ENCODE results near the gene CFAP90.

CFAP90 gene, protein sequence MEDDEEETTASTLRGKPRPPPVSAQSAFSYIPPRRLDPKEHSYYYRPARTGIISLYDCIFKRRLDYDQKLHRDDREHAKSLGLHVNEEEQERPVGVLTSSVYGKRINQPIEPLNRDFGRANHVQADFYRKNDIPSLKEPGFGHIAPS

GRCh38 chr5:7850395-7851239 lies at the start of gene CFAP90:
TSS of gene CFAP90 (minus strand) at chr5:7851133. CDS start at chr5:7851021, 112 bp downstream.
- DNase-seq: peak; percentile 39

- DNase-seq: no peak
Observed at GRCh38 chr5:7897014-7897600, 46.2 kb upstream of the CFAP90 start.

GRCh38 chr5:7894860-7895259 lies 43.9 kb upstream of the CFAP90 start:
- DNase-seq: no peak

GRCh38 chr5:7894439-7894838 lies 43.5 kb upstream of the CFAP90 start:
- DNase-seq: no peak

- DNase-seq: no peak
Observed at GRCh38 chr5:7888901-7889300, 38.0 kb upstream of the CFAP90 start.

DNA sequence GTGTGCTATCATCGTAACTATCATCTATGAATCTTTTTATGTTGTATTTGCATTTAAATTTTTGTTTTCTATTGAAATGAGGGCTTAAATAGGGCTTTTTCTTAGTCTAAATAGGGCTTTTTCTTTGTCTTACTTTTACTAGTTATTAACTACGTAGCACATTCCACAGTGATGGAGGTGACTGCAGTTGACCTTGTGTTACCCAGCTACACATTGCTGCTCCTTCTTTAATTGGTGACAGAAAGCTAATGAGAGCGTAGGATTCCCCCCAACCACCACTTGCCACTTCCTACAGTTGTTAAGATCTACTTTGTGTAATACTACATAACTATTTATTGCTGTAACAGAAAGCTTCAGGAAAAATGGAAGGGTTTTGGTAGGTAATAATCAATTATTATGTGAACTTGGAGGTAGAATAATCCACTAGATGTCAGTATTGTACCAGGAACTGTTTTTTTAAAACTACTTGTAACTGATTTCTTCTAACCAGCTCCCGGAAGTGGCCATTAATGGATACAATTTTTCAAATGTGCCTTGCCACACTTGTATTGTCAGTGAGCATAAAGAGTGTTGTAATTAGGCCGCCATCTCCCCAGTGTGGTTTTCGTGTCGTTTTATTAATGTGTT lies 36.0 kb upstream of the CFAP90 start:
- peak; percentile 87 for DNase-seq

GRCh38 chr5:7884491-7885267 lies 33.7 kb upstream of the CFAP90 start:
- peak; percentile 91 for DNase-seq

- peak; percentile 80 for DNase-seq
Observed at GRCh38 chr5:7882926-7883325, 32.0 kb upstream of the CFAP90 start.

DNA sequence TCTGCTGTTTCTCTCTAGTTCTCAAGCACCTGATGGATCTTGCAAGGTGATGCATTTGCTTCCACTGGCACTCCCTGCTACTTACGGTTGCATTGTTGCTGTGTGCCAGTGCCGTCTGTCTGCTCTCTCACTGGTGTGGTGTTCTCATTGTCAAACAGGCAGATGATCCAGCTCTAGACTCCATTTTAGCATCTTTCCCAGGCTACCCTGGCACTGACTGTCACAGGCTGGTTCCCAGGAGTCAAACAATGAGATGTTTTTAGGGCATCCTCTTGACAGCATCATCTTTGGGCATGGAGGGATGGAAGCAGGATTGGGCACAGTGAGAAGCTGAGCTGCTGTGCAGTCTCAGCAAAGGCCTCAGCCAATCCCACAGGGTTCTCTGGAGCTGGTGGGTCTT lies 30.9 kb upstream of the CFAP90 start:
- DNase-seq: no peak

DNA sequence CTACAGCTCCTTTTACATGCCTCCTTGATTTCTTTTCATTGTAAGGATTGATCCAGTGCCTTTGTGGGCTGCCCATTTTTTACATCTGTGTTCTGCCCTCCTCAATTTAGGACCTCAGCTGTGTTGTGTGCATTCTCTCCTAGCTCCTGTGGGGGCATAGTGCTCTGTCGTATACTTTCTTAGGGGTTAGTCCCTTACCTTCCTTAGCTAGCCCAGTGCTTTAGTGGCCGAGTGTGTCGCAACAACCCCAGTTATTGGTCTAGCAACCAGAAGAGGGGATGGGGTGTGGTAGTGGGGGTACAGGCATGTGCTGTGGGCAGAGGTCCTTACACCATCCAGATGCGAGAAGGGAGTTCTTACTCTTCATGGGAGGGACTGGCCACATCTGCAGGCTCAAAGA lies 30.2 kb upstream of the CFAP90 start:
- no peak for DNase-seq

DNA sequence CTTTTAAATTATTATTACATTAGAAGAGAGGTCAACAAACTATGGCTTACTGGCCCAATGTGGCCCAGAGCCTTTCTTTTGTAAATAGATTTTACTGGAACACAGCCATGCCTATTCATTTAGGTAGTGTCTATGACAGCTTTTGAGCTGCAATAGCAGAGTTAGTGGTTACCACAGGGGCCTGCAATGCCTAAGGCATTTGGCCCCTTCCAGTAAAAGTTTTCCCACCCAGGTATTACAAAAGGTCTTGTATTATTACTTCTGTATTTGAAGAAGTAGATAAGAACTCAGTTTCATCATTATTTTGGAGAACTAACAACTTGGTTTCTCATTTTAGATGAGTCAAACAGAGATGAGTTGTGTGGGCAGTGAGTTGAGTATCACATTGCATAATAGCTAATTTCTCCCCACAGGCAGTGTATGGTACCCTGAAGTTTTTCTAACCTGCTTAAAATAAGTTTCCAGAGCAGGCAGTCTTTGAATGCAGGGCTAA lies 27.5 kb upstream of the CFAP90 start:
- no peak for DNase-seq

- DNase-seq: peak; percentile 15
Observed at GRCh38 chr5:7877851-7878250, 26.9 kb upstream of the CFAP90 start.

DNA sequence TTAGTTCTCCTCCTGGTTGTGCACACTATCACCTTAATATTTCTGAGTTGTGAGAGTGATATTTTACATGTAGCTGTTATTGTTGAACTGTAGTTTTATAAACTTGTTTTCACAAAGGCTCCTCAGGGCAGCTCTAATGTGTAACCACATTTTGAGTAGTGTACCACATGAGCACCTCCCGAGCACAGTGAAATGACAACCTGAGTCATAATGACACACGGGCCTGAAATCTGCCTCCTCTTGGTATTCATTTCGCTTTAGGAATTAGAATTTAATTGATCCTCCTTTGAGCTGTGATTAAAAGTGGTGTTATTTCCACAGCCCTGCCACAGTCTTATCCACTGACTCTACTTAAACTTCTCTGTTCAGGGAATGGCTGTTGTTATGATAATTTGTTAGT lies 25.9 kb upstream of the CFAP90 start:
- no peak for DNase-seq

DNA sequence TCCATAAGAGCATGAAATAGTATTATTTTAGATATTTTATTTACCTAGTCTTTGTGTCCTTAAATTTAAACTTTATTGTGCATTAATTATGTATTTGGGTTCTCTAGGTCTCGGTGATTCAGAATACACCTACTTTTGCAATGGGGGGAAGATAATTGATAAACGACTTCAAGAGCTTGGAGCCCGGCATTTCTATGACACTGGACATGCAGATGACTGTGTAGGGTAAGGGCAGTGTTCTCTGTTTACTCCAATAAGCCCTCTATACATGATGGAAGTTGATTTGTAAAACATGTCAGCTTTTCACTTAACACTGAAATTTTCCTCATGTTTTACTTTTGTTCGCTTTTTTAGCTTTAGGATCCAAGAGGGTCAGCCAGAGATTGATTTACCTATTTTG lies 24.2 kb upstream of the CFAP90 start:
- DNase-seq: no peak

GRCh38 chr5:7874639-7875038 lies 23.7 kb upstream of the CFAP90 start:
- DNase-seq: no peak

DNA sequence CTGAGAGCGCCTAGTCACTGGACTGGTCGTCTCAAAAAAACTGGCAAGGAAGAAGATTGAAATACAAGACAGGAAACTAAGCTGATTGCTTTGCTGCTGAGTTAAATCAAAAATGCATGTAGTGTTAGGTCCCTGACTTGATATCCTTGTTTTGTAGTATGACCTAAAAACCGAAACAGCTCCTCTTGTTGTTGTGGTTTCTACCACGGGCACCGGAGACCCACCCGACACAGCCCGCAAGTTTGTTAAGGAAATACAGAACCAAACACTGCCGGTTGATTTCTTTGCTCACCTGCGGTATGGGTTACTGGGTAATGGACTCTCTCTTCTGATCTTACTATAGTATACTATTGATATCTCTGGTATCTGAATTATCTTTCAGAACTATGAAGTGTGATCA lies 22.3 kb upstream of the CFAP90 start:
- DNase-seq: no peak

DNA sequence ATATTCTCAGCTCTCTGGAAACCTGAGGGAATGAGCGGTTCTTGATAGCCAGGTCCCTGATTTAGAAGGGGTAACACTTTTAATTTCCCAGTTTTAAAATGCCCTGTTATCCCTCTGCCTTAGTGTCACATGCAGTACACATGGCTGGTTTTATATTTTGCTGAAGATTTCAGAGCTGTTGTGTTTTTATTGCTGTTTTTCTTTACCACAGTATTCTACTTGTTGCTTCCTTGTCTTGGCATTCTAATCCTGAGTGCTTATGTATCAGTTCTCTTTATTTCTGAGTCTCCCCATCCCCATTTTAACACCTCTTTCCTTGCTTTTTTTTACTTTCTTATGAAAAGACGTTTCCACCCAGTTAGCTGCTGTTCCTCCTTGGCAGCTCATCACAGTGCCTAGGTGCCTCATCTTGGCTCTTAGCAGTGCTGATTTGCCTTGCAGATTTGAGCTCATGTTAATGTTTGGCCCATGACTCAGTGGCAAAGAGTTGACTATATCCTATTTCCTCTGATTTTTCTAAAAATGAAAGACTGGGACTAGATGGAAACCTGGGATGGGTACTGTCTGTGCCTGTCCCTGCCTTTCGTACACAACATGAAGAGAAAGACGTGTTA lies 21.7 kb upstream of the CFAP90 start:
- no peak for DNase-seq

- DNase-seq: no peak
Observed at GRCh38 chr5:7871653-7872052, 20.7 kb upstream of the CFAP90 start.

DNA sequence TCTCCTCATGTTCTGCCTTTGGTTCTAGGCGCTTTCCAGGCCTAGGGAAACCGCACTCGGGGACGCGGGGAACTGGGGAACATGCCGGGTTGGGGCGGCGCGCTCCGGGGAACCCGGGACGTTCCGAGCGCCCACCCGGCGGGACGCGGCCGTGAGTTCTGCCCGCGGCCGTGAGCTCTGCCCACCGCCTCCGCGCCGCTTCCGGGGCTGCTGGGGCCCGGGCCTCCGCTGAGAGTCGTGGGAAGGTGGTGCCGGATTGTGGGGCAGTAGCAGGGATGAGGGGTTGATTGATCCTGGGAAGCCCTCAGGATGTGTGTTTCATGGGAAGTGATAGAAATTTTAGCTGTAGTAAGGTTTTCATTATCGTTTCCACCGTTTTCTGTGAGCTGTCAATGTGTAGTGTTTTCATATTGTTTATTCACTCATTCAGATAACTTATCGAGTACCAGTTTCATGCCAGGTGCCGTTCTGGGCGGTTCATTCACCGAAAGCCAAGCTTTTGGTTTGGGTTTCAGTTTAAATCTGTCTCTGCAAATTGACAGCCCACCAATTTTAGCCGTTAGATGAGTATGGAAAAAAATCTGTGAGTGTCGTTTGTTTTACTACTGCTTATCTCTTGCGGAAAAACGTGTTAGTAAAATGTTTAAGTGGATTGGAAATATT lies 18.7 kb upstream of the CFAP90 start:
- DNase-seq: no peak

DNA sequence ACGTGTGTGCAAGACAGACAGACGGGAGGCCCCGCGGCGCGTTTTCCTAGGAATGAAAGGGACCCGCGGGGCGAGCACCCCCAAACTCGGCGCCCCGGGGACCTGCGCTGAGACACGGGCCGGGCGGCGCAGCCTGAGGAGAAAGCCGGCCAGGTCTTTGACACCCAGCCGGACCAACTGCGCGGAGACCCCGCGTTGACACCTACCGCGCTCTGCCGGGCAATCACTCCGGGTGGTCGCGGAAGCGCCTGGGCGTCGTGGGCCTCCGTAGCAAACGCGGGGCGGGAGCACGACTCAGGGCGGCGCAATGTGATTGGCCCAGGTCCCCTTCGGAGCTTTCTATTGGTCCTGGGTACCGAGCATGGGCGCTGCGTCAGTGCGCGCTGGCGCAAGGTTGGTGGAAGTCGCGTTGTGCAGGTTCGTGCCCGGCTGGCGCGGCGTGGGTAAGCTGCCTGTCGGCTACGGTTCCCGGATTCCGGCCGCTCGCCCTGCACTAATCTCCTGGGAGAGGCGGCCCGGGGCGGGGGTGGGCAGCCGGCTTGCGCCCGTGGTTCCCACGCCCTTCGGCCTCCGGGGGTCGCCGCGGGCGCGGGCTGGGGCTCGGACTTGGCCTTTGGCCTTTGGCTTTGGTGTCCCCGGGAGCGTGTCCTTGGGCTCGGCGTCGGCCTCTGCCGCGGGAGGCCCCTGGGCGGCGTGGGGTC lies 18.0 kb upstream of the CFAP90 start, which contains the start of the genes FASTKD3 and MTRR:
TSS of gene FASTKD3 (minus strand) at position 259 of the 701 bp plus-strand sequence. CDS start 948 bp downstream, outside the sequence.
TSS of gene MTRR (plus strand) at position 376 of the 701 bp plus-strand sequence. CDS start 1,647 bp downstream, outside the sequence.
- peak; percentile 83 for DNase-seq

DNA sequence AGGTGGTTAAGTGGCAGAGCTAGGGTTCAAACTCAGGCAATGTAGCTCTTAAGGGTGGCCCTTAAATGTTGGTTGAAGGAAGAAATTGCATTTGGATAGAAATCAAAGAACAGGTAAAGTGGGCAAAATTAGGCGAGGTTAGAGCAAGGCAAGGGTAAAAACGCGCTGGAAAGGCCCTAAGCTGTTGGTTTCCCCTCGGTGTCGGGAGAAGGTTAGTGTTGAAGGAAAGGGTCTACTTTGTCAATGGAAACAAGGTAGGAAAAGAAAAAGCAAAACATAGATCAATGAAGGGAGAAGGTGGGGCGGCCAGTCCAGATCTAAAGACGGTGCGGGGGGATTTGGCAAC lies 17.5 kb upstream of the CFAP90 start:
- no peak for DNase-seq
